M059J (cell line): ENCODE measurements around the gene NDST1. TPM values are rescaled to one million over a fixed set of nuclear protein-coding genes. Genes with fewer than 3 reads are reported as not detected.

ENCODE experiments used
- DNase-seq: peaks from one replicate; pipeline ENCODE4 v3.0.0-alpha.2; 2012; ENCODE audit warnings: low read depth
- total RNA-seq: library from RNA; depleted of rRNA; stranded (reverse); fragments of >200 nt; shearing (Covaris generic); gene quantifications from 2 replicates; pipeline ENCODE4 v1.2.3, GENCODE V29; 2014

NDST1 gene
- total RNA-seq, 1 experiment from 2014 or later = 44.2 TPM

- DNase-seq = no peak
These were observed 77.9 kb downstream of the NDST1 start for GRCh38 chr5:150585781-150586341.

GRCh38 chr5:150587016-150587415 is 79.1 kb downstream of the NDST1 start:
- no peak for DNase-seq

- peak; percentile 30 for DNase-seq
These were observed 80.1 kb downstream of the NDST1 start for GRCh38 chr5:150587856-150588595.

GRCh38 chr5:150588596-150588890 is 80.6 kb downstream of the NDST1 start:
- DNase-seq = no peak

GRCh38 chr5:150589862-150590601 is 82.1 kb downstream of the NDST1 start:
- DNase-seq = peak; percentile 54

GRCh38 chr5:150590979-150591695 is 83.2 kb downstream of the NDST1 start:
- no peak for DNase-seq

GRCh38 chr5:150593593-150593992 is 85.7 kb downstream of the NDST1 start:
- no peak for DNase-seq

- no peak for DNase-seq
These were observed 86.1 kb downstream of the NDST1 start for GRCh38 chr5:150593996-150594395.

- DNase-seq = no peak
These were observed 87.6 kb downstream of the NDST1 start for GRCh38 chr5:150595466-150596031.

- DNase-seq = no peak
These were observed 88.4 kb downstream of the NDST1 start for GRCh38 chr5:150596313-150596712.

- no peak for DNase-seq
These were observed 88.9 kb downstream of the NDST1 start for GRCh38 chr5:150596826-150597225.

- DNase-seq = no peak
These were observed 90.1 kb downstream of the NDST1 start for GRCh38 chr5:150598006-150598405.

GRCh38 chr5:150598821-150599273 is 90.9 kb downstream of the NDST1 start:
- DNase-seq = no peak

GRCh38 chr5:150599281-150599680 is 91.3 kb downstream of the NDST1 start:
- DNase-seq = no peak

- DNase-seq = peak; percentile 79
These were observed 92.1 kb downstream of the NDST1 start for GRCh38 chr5:150599917-150600511.

GRCh38 chr5:150600616-150601490 is 92.9 kb downstream of the NDST1 start:
- no peak for DNase-seq

- no peak for DNase-seq
These were observed 93.8 kb downstream of the NDST1 start for GRCh38 chr5:150601491-150602345.

GRCh38 chr5:150603052-150603451 is 95.1 kb downstream of the NDST1 start:
- no peak for DNase-seq

- no peak for DNase-seq
These were observed 95.6 kb downstream of the NDST1 start for GRCh38 chr5:150603491-150603890.

- DNase-seq = no peak
These were observed 96.1 kb downstream of the NDST1 start for GRCh38 chr5:150604010-150604409.
